Endothelial cell of umbilical vein (primary cell): ENCODE measurements around the gene AKAP13.

Source experiments
- EZH2 ChIP-seq: IDR thresholded peaks from 2 replicates; pipeline ENCODE4 v1.6.1; 2012; ENCODE audit warnings: borderline replicate concordance, low read depth, mild to moderate bottlenecking, moderate library complexity, low read length, inconsistent platforms; ENCODE audit not compliant: severe bottlenecking
- JUN ChIP-seq: IDR thresholded peaks from 2 replicates; pipeline ENCODE4 v1.6.1; 2011; ENCODE audit warnings: borderline replicate concordance, low read depth; ENCODE audit not compliant: insufficient read length, insufficient read depth
- TF ChIP-seq, protein P1 (sequence below), 2 donors: IDR thresholded peaks; 1 replicate in 1 of 2; 2 replicates in 1 of 2; pipeline ENCODE4 v1.5.1; 2011; ENCODE audit warnings: low read length in 2 of 2, mild to moderate bottlenecking in 2 of 2, moderate library complexity in 2 of 2, control low read depth in 1 of 2, inconsistent platforms in 1 of 2, low read depth in 1 of 2; ENCODE audit not compliant: insufficient read depth in 1 of 2; ENCODE audit errors: extremely low read depth in 1 of 2

DNA sequence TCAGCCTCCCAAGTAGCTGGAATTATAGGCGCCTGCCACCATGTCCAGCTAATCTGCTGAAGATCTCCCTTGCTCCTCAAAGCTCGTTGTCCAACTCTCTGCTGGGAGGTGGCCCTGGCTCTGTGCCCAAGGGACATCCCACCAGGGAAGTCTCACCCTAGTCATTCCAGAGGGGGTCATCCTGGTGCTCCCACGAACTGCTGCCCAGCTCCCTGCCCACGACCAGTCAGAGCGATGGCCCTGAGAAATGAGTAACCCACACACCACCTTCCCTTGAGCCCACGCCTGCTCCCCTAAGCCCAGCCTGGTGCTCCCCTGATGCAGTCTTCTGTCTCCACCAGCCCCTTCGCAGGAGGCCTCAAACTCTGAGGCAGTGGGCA is 409.1 kb downstream of the AKAP13 start:
- TF ChIP-seq, protein P1, sequence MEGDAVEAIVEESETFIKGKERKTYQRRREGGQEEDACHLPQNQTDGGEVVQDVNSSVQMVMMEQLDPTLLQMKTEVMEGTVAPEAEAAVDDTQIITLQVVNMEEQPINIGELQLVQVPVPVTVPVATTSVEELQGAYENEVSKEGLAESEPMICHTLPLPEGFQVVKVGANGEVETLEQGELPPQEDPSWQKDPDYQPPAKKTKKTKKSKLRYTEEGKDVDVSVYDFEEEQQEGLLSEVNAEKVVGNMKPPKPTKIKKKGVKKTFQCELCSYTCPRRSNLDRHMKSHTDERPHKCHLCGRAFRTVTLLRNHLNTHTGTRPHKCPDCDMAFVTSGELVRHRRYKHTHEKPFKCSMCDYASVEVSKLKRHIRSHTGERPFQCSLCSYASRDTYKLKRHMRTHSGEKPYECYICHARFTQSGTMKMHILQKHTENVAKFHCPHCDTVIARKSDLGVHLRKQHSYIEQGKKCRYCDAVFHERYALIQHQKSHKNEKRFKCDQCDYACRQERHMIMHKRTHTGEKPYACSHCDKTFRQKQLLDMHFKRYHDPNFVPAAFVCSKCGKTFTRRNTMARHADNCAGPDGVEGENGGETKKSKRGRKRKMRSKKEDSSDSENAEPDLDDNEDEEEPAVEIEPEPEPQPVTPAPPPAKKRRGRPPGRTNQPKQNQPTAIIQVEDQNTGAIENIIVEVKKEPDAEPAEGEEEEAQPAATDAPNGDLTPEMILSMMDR (IDR thresholded peaks at IDR 0.05; ENCODE audit: extremely low read depth in 1 of 2, insufficient read depth in 1 of 2, low read depth in 1 of 2, low read length in 2 of 2): no peak
- no peak for TF ChIP-seq JUN
- no peak for TF ChIP-seq EZH2
